ENCODE data around the gene PHF12.

The PHF12 gene

DNA sequence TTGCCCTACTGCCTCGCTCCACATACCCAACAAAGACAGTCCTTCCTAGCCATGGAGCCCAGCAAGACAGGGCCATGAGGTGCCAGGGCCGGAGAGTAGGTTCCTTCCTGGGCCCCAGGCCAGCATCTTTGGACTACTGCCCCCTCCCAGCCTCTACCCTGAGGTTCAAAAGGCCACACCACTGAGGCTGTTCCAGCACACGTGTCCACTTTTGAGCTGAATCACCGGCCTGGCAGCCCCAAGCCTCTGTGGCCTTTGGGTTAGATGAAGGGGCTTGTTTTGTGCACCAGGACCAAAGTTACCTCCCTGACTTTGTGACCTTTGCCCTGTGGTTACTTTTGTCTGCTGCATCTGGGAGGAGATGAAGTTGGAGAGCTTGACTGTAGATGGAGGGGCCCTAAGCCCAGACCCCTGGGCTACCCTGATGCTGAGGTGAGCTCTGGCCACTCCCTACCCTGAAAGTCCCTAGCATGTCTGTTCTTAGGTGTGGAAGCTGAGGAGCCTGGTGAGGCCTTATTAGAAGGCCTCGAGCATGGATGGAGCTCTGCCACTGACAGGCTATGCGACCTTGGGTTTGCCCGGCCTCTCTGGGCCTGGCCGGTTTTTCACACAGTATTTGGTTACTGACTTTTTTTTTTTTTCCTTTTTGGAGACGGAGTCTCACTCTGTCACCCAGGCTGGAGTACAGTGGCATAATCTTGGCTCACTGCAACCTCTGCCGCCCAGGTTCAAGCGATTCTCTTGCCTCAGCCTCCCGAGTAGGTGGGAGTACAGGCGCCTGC lies 42.5 kb upstream of the PHF12 start:
- H3K4me1 ChIP-seq (ENCODE audit: control insufficient read depth in 1 of 2, insufficient read depth in 1 of 2, low read depth in 1 of 2, low read length in 1 of 2) = no peaks in the 10 kb centered on the region
- no peak overlapping the region for H3K4me3 ChIP-seq (ENCODE audit: low read depth in 1 of 2, low read length in 1 of 2)
- H3K36me3 ChIP-seq = no peaks in the 10 kb centered on the region
- H3K27ac ChIP-seq = no peak overlapping the region
- no peaks in the 10 kb centered on the region for H3K9me3 ChIP-seq
- H3K27me3 ChIP-seq = peaks cover 31% of the 10 kb centered on the region
- TF ChIP-seq, protein P1, sequence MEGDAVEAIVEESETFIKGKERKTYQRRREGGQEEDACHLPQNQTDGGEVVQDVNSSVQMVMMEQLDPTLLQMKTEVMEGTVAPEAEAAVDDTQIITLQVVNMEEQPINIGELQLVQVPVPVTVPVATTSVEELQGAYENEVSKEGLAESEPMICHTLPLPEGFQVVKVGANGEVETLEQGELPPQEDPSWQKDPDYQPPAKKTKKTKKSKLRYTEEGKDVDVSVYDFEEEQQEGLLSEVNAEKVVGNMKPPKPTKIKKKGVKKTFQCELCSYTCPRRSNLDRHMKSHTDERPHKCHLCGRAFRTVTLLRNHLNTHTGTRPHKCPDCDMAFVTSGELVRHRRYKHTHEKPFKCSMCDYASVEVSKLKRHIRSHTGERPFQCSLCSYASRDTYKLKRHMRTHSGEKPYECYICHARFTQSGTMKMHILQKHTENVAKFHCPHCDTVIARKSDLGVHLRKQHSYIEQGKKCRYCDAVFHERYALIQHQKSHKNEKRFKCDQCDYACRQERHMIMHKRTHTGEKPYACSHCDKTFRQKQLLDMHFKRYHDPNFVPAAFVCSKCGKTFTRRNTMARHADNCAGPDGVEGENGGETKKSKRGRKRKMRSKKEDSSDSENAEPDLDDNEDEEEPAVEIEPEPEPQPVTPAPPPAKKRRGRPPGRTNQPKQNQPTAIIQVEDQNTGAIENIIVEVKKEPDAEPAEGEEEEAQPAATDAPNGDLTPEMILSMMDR (IDR thresholded peaks at IDR 0.05) = no peak

DNA sequence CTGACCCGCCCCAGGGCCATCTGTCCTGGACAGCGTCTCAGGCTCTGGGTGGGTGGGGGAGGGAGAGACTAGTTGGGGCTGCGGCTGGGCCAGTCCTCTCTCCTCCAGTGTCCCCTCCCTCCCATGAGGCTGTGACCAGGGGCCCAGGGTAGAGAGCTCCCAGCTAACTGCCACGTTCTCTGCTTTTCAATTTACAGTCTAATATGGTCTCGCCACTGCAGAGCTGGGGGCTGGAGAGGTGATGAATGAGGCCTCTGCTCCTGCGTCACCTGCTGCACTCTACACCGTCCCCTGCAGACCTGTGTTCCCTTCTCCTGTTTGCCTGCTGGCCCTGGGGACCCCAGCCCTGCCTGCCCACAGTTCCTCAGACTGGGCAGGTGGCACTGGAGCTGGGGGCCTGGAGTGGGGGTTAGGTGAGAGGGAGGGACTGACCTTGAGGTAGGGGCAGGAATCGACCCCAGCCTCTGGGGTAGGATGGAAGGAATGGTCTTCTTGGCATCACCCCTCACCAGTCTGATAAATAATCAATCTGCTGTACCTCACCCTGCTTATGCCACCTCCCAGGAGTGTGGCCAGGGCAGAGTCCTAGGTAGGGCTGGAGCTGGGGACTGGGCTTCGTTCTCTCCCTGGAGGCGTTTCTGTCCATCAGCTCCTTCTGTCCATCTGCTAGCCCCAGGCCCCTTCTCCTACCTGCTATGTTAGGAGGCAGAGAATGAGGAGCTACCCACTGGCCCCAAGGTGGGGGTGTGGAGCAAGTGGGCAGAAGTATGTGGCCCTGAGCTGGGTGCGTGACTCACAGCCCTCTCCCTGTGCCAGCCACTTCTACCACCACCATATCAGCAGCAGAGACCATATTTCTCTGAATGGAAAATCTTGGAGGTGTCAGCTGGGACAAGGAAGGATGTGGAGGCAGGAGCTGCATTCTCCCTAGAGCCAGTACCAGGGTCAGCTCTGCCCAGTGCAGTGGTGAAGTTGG lies 41.6 kb upstream of the PHF12 start:
- no peaks in the 10 kb centered on the region for H3K9me3 ChIP-seq
- no peaks in the 10 kb centered on the region for H3K36me3 ChIP-seq
- H3K4me3 ChIP-seq (ENCODE audit: low read depth in 1 of 2, low read length in 1 of 2) = no peak overlapping the region
- no peak overlapping the region for H3K27ac ChIP-seq
- H3K4me1 ChIP-seq (ENCODE audit: control insufficient read depth in 1 of 2, insufficient read depth in 1 of 2, low read depth in 1 of 2, low read length in 1 of 2) = no peaks in the 10 kb centered on the region
- TF ChIP-seq, protein P1 (IDR thresholded peaks at IDR 0.05) = no peak
- peaks cover 28% of the 10 kb centered on the region for H3K27me3 ChIP-seq

DNA sequence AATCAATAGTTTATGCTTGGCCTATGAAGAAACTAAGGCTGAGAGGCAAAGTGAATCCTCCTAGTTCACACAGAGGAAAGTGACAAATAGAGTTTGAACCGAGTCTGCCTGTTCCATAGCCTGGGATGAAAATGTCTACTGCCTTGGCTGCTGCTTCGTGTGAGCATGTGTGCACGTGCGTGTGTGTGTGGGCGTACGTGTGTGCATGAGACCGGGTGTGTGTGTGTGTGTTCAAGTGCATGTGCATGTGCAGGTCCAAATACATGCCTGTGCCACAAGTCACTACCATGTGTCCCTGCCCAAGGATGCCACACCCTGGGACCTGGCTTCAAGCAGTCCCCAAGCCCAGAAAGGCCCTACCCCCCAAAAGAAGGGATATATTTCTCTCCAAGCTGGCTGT lies 40.9 kb upstream of the PHF12 start:
- H3K4me3 ChIP-seq (ENCODE audit: low read depth in 1 of 2, low read length in 1 of 2) = no peak overlapping the region
- TF ChIP-seq, protein P1 (IDR thresholded peaks at IDR 0.05) = no peak
- no peaks in the 10 kb centered on the region for H3K9me3 ChIP-seq
- H3K36me3 ChIP-seq = no peaks in the 10 kb centered on the region
- no peak overlapping the region for H3K27ac ChIP-seq
- no peaks in the 10 kb centered on the region for H3K4me1 ChIP-seq (ENCODE audit: control insufficient read depth in 1 of 2, insufficient read depth in 1 of 2, low read depth in 1 of 2, low read length in 1 of 2)
- peaks cover 20% of the 10 kb centered on the region for H3K27me3 ChIP-seq

DNA sequence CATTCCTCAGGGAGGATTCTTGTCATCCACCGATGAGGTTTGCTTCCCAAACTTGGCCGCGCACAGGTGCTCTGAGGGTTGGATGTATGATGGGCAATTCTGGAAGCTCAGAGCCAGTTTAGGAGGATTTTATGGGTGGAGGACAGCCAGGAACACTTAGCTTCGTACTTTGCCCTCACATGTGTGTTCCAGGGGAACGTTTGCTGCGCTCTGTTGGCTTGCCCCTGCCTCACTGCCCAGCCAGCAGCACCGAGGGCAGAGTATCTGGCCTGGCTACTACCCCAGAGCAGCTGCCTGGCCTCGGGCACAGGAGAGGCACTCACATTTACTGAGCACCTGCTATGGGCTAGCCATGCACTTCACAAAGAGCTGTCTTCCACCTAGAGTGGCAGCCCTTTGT lies 40.5 kb upstream of the PHF12 start:
- TF ChIP-seq, protein P1 (IDR thresholded peaks at IDR 0.05) = no peak

DNA sequence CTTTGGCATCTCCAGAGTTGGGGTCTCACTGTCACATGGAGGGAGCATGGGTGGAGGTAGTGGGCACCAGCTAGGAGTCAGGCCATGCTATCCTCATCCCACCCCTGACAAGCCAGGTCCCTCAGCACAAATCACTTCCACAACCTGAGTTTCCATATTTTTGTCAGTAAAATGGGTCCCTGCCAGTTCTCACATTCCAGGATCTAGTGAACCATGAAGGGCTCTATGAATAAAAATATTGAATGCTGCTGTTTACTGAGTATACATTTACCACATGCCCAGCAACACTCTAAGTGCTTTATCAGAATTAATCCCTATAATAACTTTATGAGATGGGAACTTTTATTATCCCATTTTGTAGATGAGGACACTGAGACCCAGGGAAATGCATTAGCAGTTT lies 37.7 kb upstream of the PHF12 start:
- H3K36me3 ChIP-seq = no peaks in the 10 kb centered on the region
- TF ChIP-seq, protein P1 (IDR thresholded peaks at IDR 0.05) = no peak
- no peak overlapping the region for H3K4me3 ChIP-seq (ENCODE audit: low read depth in 1 of 2, low read length in 1 of 2)
- no peak overlapping the region for H3K27ac ChIP-seq
- peaks cover 37% of the 10 kb centered on the region for H3K27me3 ChIP-seq
- no peaks in the 10 kb centered on the region for H3K4me1 ChIP-seq (ENCODE audit: control insufficient read depth in 1 of 2, insufficient read depth in 1 of 2, low read depth in 1 of 2, low read length in 1 of 2)
- H3K9me3 ChIP-seq = no peaks in the 10 kb centered on the region

More for the DNA sequence above, 40.5 kb upstream of the PHF12 start:
- Histone ChIP-seq H3K4me3 (ENCODE audit: low read depth in 1 of 2, low read length in 1 of 2) (no peak overlapping the region), H3K4me1 (ENCODE audit: control insufficient read depth in 1 of 2, insufficient read depth in 1 of 2, low read depth in 1 of 2, low read length in 1 of 2) (no peaks in the 10 kb centered on the region), H3K36me3 (no peaks in the 10 kb centered on the region), H3K27ac (no peak overlapping the region), H3K9me3 (no peaks in the 10 kb centered on the region), H3K27me3 (peaks cover 19% of the 10 kb centered on the region)

Data from neutrophil (primary cell).